H1 (cell line): ENCODE data around the gene CMTM1. TPM values are rescaled to one million over a fixed set of nuclear protein-coding genes. Genes with fewer than 3 reads are reported as not detected.

Source experiments
- BACH1 ChIP-seq: IDR thresholded peaks from 2 replicates; pipeline ENCODE4 v1.6.1; 2012; ENCODE audit warnings: low read length, improper control_type of control experiment
- CBX5 ChIP-seq: fragments of 300-800, 300-1000 bp; sonication (generic); IDR thresholded peaks from 2 replicates; pipeline ENCODE4 v1.7.1; 2016; ENCODE audit warnings: antibody characterized with exemption, low read length, low read depth
- CREB1 ChIP-seq: IDR thresholded peaks from 2 replicates; pipeline ENCODE4 v1.6.1; 2012; ENCODE audit warnings: inconsistent platforms
- EGR1 ChIP-seq: IDR thresholded peaks from 2 replicates; pipeline ENCODE4 v1.6.1; 2011; ENCODE audit warnings: low read depth, low read length, borderline replicate concordance
- EP300 ChIP-seq, 2 experiments: IDR thresholded peaks; 1 replicate in 1 of 2; 2 replicates in 1 of 2; pipeline ENCODE4 v1.6.1; 2011 to 2012; ENCODE audit warnings: low read depth in 2 of 2, low read length in 2 of 2, mild to moderate bottlenecking in 2 of 2, borderline replicate concordance in 1 of 2, inconsistent platforms in 1 of 2, moderate library complexity in 1 of 2
- EZH2 ChIP-seq: fragments of 200-600 bp; sonication (generic); IDR thresholded peaks from 2 replicates; pipeline ENCODE4 v1.7.1; 2012; ENCODE audit warnings: low read depth, mild to moderate bottlenecking, moderate library complexity, low read length, inconsistent platforms; ENCODE audit not compliant: severe bottlenecking
- MAFK ChIP-seq: IDR thresholded peaks from 2 replicates; pipeline ENCODE4 v1.6.1; 2012; ENCODE audit warnings: low read depth, mild to moderate bottlenecking, improper control_type of control experiment, low read length
- NANOG ChIP-seq: IDR thresholded peaks from 2 replicates; pipeline ENCODE4 v1.6.1; 2011; ENCODE audit warnings: low read length, low read depth, mild to moderate bottlenecking, inconsistent platforms; ENCODE audit not compliant: insufficient read depth, poor library complexity, severe bottlenecking
- PHF8 ChIP-seq: fragments of 200-600 bp; sonication (generic); conservative IDR thresholded peaks from 2 replicates; pipeline ENCODE4 v1.7.1; 2012; ENCODE audit warnings: low read depth, mild to moderate bottlenecking, inconsistent platforms, low read length, moderate library complexity
- POLR2A ChIP-seq, 2 experiments: IDR thresholded peaks; 1 replicate in 1 of 2; 2 replicates in 1 of 2; pipeline ENCODE4 v1.6.1; 2011; ENCODE audit warnings: low read depth in 2 of 2, low read length in 2 of 2, mild to moderate bottlenecking in 2 of 2; ENCODE audit errors: control extremely low read depth in 1 of 2
- POLR2AphosphoS5 ChIP-seq: IDR thresholded peaks from 2 replicates; pipeline ENCODE4 v1.6.1; 2011; ENCODE audit warnings: low read depth, low read length
- RBBP5 ChIP-seq: IDR thresholded peaks from 2 replicates; pipeline ENCODE4 v1.7.1; 2012; ENCODE audit warnings: low read depth, mild to moderate bottlenecking, inconsistent platforms, low read length, moderate library complexity, borderline replicate concordance
- RXRA ChIP-seq: IDR thresholded peaks from 2 replicates; pipeline ENCODE4 v1.6.1; 2011; ENCODE audit warnings: low read depth, mild to moderate bottlenecking, low read length, moderate library complexity; ENCODE audit not compliant: insufficient read depth
- SIX5 ChIP-seq: IDR thresholded peaks from 2 replicates; pipeline ENCODE4 v1.6.1; 2011; ENCODE audit warnings: mild to moderate bottlenecking, low read depth, low read length
- SP4 ChIP-seq: IDR thresholded peaks from 2 replicates; pipeline ENCODE4 v1.6.1; 2012; ENCODE audit warnings: low read length, inconsistent platforms
- TAF1 ChIP-seq: IDR thresholded peaks from 2 replicates; pipeline ENCODE4 v1.6.1; 2011; ENCODE audit warnings: mild to moderate bottlenecking, low read depth, low read length
- TBP ChIP-seq: IDR thresholded peaks from 2 replicates; pipeline ENCODE4 v1.6.1; 2011; ENCODE audit warnings: low read depth, low read length, improper control_type of control experiment
- TCF12 ChIP-seq: IDR thresholded peaks from 2 replicates; pipeline ENCODE4 v1.6.1; 2011; ENCODE audit warnings: low read depth, mild to moderate bottlenecking, low read length
- YY1 ChIP-seq: IDR thresholded peaks from 2 replicates; pipeline ENCODE4 v1.6.1; 2011; ENCODE audit warnings: low read depth, mild to moderate bottlenecking, low read length
- polyA plus RNA-seq, 7 experiments: library from polyadenylated mRNA; depleted of rRNA in 3 of 7; stranded (reverse) in 5 of 7; unstranded in 2 of 7; fragments of >200 nt in 5 of 7; fragments of 200-250 nt in 2 of 7; gene quantifications; 1 replicate in 5 of 7; 2 replicates in 1 of 7; 4 replicates in 1 of 7; pipeline versions ENCODE4 v1.2.1 to v1.2.3, GENCODE V29; 2011 to 2013; ENCODE audit warnings: missing spikeins in 2 of 7, mixed read lengths in 2 of 7
- total RNA-seq: library from RNA; stranded (reverse); fragmentation: NEBNext Ultra II Directional; extraction: Animal tissue kit (Norgen Biotek cat#: 25700); gene quantifications from 2 replicates; pipeline ENCODE4 v1.2.1, GENCODE V29; 2021
- TF ChIP-seq, protein P1 (sequence below): IDR thresholded peaks from 2 replicates; pipeline ENCODE4 v1.6.1; 2012; ENCODE audit warnings: inconsistent platforms
- TF ChIP-seq, protein P2 (sequence below), 3 experiments: IDR thresholded peaks; 1 replicate in 2 of 3; 2 replicates in 1 of 3; pipeline versions ENCODE4 v1.5.1 to v1.6.1; 2011; ENCODE audit warnings: low read length in 3 of 3, mild to moderate bottlenecking in 3 of 3, inconsistent platforms in 2 of 3, low read depth in 1 of 3, moderate library complexity in 1 of 3; ENCODE audit not compliant: insufficient read depth in 1 of 3; ENCODE audit errors: control extremely low read depth in 1 of 3

Gene CMTM1
- total and polyA plus RNA-seq, 2 of the 8 experiments (the other 6 are each of a cell fraction or from before 2014, with no cell fraction given): 1.2 to 2.0 TPM

- peak; percentile 85; the same call in 1 of the 2 replicates for TF ChIP-seq TBP
- 0 out of 2 replicates have a peak, but pooled peaks have one; percentile 26 for TF ChIP-seq POLR2AphosphoS5
- no peak for TF ChIP-seq EP300 (IDR thresholded peaks at IDR 0.05; ENCODE audit: borderline replicate concordance in 1 of 2, low read depth in 2 of 2, low read length in 2 of 2)
- TF ChIP-seq CREB1: no peak
- peak; percentile 64; the same call in 1 of the 2 replicates for TF ChIP-seq EGR1
- TF ChIP-seq CBX5: no peak
- peak; percentile 88 for TF ChIP-seq PHF8
- peak; percentile 67 to 81 for TF ChIP-seq POLR2A (IDR thresholded peaks at IDR 0.05; ENCODE audit: control extremely low read depth in 1 of 2, low read depth in 2 of 2, low read length in 2 of 2)
- TF ChIP-seq, protein P1, sequence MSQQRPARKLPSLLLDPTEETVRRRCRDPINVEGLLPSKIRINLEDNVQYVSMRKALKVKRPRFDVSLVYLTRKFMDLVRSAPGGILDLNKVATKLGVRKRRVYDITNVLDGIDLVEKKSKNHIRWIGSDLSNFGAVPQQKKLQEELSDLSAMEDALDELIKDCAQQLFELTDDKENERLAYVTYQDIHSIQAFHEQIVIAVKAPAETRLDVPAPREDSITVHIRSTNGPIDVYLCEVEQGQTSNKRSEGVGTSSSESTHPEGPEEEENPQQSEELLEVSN: no peak
- TF ChIP-seq, protein P2, sequence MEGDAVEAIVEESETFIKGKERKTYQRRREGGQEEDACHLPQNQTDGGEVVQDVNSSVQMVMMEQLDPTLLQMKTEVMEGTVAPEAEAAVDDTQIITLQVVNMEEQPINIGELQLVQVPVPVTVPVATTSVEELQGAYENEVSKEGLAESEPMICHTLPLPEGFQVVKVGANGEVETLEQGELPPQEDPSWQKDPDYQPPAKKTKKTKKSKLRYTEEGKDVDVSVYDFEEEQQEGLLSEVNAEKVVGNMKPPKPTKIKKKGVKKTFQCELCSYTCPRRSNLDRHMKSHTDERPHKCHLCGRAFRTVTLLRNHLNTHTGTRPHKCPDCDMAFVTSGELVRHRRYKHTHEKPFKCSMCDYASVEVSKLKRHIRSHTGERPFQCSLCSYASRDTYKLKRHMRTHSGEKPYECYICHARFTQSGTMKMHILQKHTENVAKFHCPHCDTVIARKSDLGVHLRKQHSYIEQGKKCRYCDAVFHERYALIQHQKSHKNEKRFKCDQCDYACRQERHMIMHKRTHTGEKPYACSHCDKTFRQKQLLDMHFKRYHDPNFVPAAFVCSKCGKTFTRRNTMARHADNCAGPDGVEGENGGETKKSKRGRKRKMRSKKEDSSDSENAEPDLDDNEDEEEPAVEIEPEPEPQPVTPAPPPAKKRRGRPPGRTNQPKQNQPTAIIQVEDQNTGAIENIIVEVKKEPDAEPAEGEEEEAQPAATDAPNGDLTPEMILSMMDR (IDR thresholded peaks at IDR 0.05; ENCODE audit: control extremely low read depth in 1 of 3, insufficient read depth in 1 of 3, low read depth in 1 of 3, low read length in 3 of 3): peak in 2 of 3 experiments; percentile 7; a peak in 1 of 4 replicates
- no peak for TF ChIP-seq BACH1
- no peak for TF ChIP-seq MAFK
- no peak for TF ChIP-seq NANOG
- no peak for TF ChIP-seq RXRA
- no peak for TF ChIP-seq SP4
- TF ChIP-seq RBBP5: peak; percentile 53; the same call in 1 of the 2 replicates
- peak; percentile 65; the same call in 1 of the 2 replicates for TF ChIP-seq TAF1
- no peak for TF ChIP-seq EZH2
- no peak for TF ChIP-seq TCF12
- no peak for TF ChIP-seq YY1
- no peak for TF ChIP-seq SIX5
Measured at GRCh38 chr16:66549284-66550131, 16.7 kb upstream of the CMTM1 start, which contains the start of gene TK2 (continued).
